HCT116 (cell line): Measurements from ENCODE around the gene TMCO4. TPM values are rescaled to one million over a fixed set of nuclear protein-coding genes. Genes with fewer than 3 reads are reported as not detected.

Experiments
- ATAC-seq: fragments of 200-7000 bp; cut with Tn5 transposase; 2 replicates; pipeline ENCODE4 v1.9.1; 2020; ENCODE audit warnings: mild to moderate bottlenecking, moderate library complexity
- BruUV-seq: library from RNA; stranded (reverse); fragments of 400-500 nt; replicated peaks from 2 replicates; lab custom pipeline; 2021; lab: Mats Ljungman, UMichigan
- CTCF ChIA-PET: fragments of 300-600 bp; sonication (Branson Sonifier 250); formaldehyde crosslinking; loops from one replicate; lab custom pipeline; 2021; ENCODE audit warnings: antibody characterized with exemption; lab: Charles Lee
- POLR2A ChIA-PET: fragments of 300-600, 350-600 bp; sonication (Branson Sonifier 250); formaldehyde crosslinking; loops from one replicate; lab custom pipeline; 2021; ENCODE audit warnings: antibody characterized with exemption; lab: Charles Lee
- RAD21 ChIA-PET, 2 experiments: fragments of 300-600 bp; sonication (Branson Sonifier 250); formaldehyde crosslinking; loops; one replicate each; lab custom pipeline; 2023; ENCODE audit warnings: low total read pairs in 2 of 2; ENCODE audit not compliant: uncharacterized antibody in 2 of 2, unreplicated experiment in 2 of 2, low non-redundant PET in 1 of 2; lab: Charles Lee
- DNase-seq: peaks from one replicate; pipeline ENCODE4 v3.0.0-alpha.2; 2010; ENCODE audit warnings: low read depth, low spot score
- H2AFZ ChIP-seq: fragments of 200-600 bp; shearing (Covaris generic), sonication (generic); 2 replicates; pipeline ENCODE4 v1.6.1; 2017; ENCODE audit warnings: low read depth, mixed run types, mixed read lengths, antibody characterized with exemption, low read length; ENCODE audit not compliant: poor library complexity, severe bottlenecking
- H3K27ac ChIP-seq: 2 replicates; pipeline ENCODE4 v1.5.1; 2012; ENCODE audit warnings: low read depth, low read length
- H3K27me3 ChIP-seq: fragments of 200-600 bp; sonication (generic); 2 replicates; pipeline ENCODE4 v1.6.1; 2016; ENCODE audit warnings: mixed run types, low read length, mixed read lengths; ENCODE audit not compliant: insufficient read depth
- H3K36me3 ChIP-seq, 2 experiments: fragments of 200-500 bp in 1 of 2; fragments of 200-600 bp in 1 of 2; sonication (Bioruptor generic) in 1 of 2; sonication (generic) in 1 of 2; 2 replicates each; pipeline versions ENCODE4 v1.5.1 to v1.6.1; 2014 to 2016; ENCODE audit warnings: low read length in 2 of 2, inconsistent platforms in 1 of 2, mixed read lengths in 1 of 2, mixed run types in 1 of 2; ENCODE audit not compliant: insufficient read depth in 2 of 2, control insufficient read depth in 1 of 2
- H3K4me1 ChIP-seq, 2 experiments: fragments of 200-600 bp in 1 of 2; sonication (generic) in 1 of 2; 2 replicates each; pipeline versions ENCODE4 v1.5.1 to v1.6.1; 2012 to 2017; ENCODE audit warnings: low read length in 2 of 2, inconsistent platforms in 1 of 2, mild to moderate bottlenecking in 1 of 2, mixed read lengths in 1 of 2, mixed run types in 1 of 2, moderate library complexity in 1 of 2; ENCODE audit not compliant: insufficient read depth in 2 of 2, control insufficient read depth in 1 of 2
- H3K4me2 ChIP-seq: fragments of 200-600 bp; sonication (generic); 2 replicates; pipeline ENCODE4 v1.6.1; 2017; ENCODE audit warnings: mixed run types, low read length, mixed read lengths
- H3K4me3 ChIP-seq, 2 experiments: fragments of 200-600 bp in 1 of 2; sonication (generic) in 1 of 2; replicated peaks in 1 of 2; 2 replicates each; pipeline ENCODE4 v1.5.1; 2011 to 2016; ENCODE audit warnings: low read length in 2 of 2, control low read depth in 1 of 2, low read depth in 1 of 2, mild to moderate bottlenecking in 1 of 2, mixed read lengths in 1 of 2, mixed run types in 1 of 2
- H3K79me2 ChIP-seq: fragments of 200-600 bp; sonication (generic); 2 replicates; pipeline ENCODE4 v1.6.1; 2017; ENCODE audit warnings: mild to moderate bottlenecking, mixed run types, low read length, moderate library complexity, mixed read lengths; ENCODE audit not compliant: insufficient read depth
- H3K9ac ChIP-seq: fragments of 200-600 bp; sonication (generic); 2 replicates; pipeline ENCODE4 v1.6.1; 2016; ENCODE audit warnings: low read length, mixed read lengths
- H3K9me2 ChIP-seq: fragments of 200-600 bp; sonication (generic), shearing (Covaris generic); 2 replicates; pipeline ENCODE4 v1.6.1; 2017; ENCODE audit warnings: mixed run types, mild to moderate bottlenecking, moderate library complexity; ENCODE audit not compliant: insufficient read depth
- H3K9me3 ChIP-seq, 2 experiments: fragments of 200-500 bp in 1 of 2; fragments of 200-600 bp in 1 of 2; sonication (Bioruptor generic) in 1 of 2; sonication (generic) in 1 of 2; 2 replicates each; pipeline ENCODE4 v1.6.1; 2014 to 2017; ENCODE audit warnings: low read length in 2 of 2, mixed read lengths in 2 of 2, inconsistent platforms in 1 of 2, low read depth in 1 of 2, mild to moderate bottlenecking in 1 of 2, mixed run types in 1 of 2, moderate library complexity in 1 of 2; ENCODE audit not compliant: control insufficient read depth in 1 of 2, insufficient read depth in 1 of 2
- H4K20me1 ChIP-seq: fragments of 200-600 bp; sonication (generic), shearing (Covaris generic); 2 replicates; pipeline ENCODE4 v1.6.1; 2017; ENCODE audit warnings: mixed run types, mild to moderate bottlenecking, moderate library complexity; ENCODE audit not compliant: insufficient read depth
- CBX3 ChIP-seq: IDR thresholded peaks from 2 replicates; pipeline ENCODE4 v1.6.1; 2012; ENCODE audit warnings: low read depth
- CEBPB ChIP-seq: IDR thresholded peaks from 2 replicates; pipeline ENCODE4 v1.6.1; 2012; ENCODE audit warnings: low read depth
- EGR1 ChIP-seq: IDR thresholded peaks from 2 replicates; pipeline ENCODE4 v1.6.1; 2012; ENCODE audit warnings: low read depth
- ELF1 ChIP-seq: IDR thresholded peaks from 2 replicates; pipeline ENCODE4 v1.6.1; 2012; ENCODE audit warnings: low read depth, borderline replicate concordance
- EZH2 ChIP-seq: fragments of 200-600 bp; sonication (generic); IDR thresholded peaks from 2 replicates; pipeline ENCODE4 v1.6.1; 2017; ENCODE audit warnings: antibody characterized with exemption, mixed run types
- EZH2phosphoT487 ChIP-seq: fragments of 200-600 bp; IDR thresholded peaks from 2 replicates; pipeline ENCODE4 v1.6.1; 2018; ENCODE audit warnings: antibody characterized with exemption, borderline replicate concordance
- FOSL1 ChIP-seq: IDR thresholded peaks from 2 replicates; pipeline ENCODE4 v1.6.1; 2012; ENCODE audit warnings: low read depth
- SP1 ChIP-seq: IDR thresholded peaks from 2 replicates; pipeline ENCODE4 v1.6.1; 2012; ENCODE audit warnings: low read depth
- SRF ChIP-seq: IDR thresholded peaks from 2 replicates; pipeline ENCODE4 v1.6.1; 2012; ENCODE audit warnings: low read depth
- YY1 ChIP-seq: IDR thresholded peaks from 2 replicates; pipeline ENCODE4 v1.6.1; 2011; ENCODE audit warnings: low read length, low read depth, moderate library complexity, mild to moderate bottlenecking; ENCODE audit not compliant: insufficient replicate concordance; ENCODE audit errors: extremely low read depth
- ZFX ChIP-seq: fragments of 450-650 bp; IDR thresholded peaks from 2 replicates; pipeline ENCODE4 v1.6.1; 2017
- ZNF274 ChIP-seq: fragments of 200-500 bp; sonication (Bioruptor generic); IDR thresholded peaks from 2 replicates; pipeline ENCODE4 v1.6.1; 2014; ENCODE audit warnings: mild to moderate bottlenecking, low read depth, low read length, inconsistent platforms
- intact Hi-C: fragments of 100-400 bp; cut with micrococcal nuclease; formaldehyde crosslinking; loops from 2 replicates; pipeline ENCODE4 v1.10.0; 2022
- total RNA-seq: library from RNA; stranded (reverse); gene quantifications from one replicate; pipeline ENCODE4 v1.2.1, GENCODE V29; 2021; ENCODE audit not compliant: unreplicated experiment
- TF ChIP-seq, protein P1 (sequence below): IDR thresholded peaks from 2 replicates; pipeline ENCODE4 v1.6.1; 2011; ENCODE audit warnings: mild to moderate bottlenecking, low read length, moderate library complexity; ENCODE audit not compliant: insufficient replicate concordance; ENCODE audit errors: extremely low read depth
- TF ChIP-seq, protein P2 (sequence below), 3 experiments: fragments of 200-600 bp in 1 of 3; sonication (generic) in 1 of 3; IDR thresholded peaks in 2 of 3; conservative IDR thresholded peaks in 1 of 3; 2 replicates each; pipeline ENCODE4 v1.5.1; 2012 to 2017; ENCODE audit warnings: low read depth in 2 of 3, low read length in 2 of 3, antibody characterized with exemption in 1 of 3, borderline replicate concordance in 1 of 3, control low read depth in 1 of 3, mild to moderate bottlenecking in 1 of 3, mixed read lengths in 1 of 3, mixed run types in 1 of 3, moderate library complexity in 1 of 3; ENCODE audit not compliant: insufficient read depth in 1 of 3
- TF ChIP-seq, protein P3 (sequence below): IDR thresholded peaks from 2 replicates; pipeline ENCODE4 v1.6.1; 2012
- TF ChIP-seq, protein P4 (sequence below): IDR thresholded peaks from 2 replicates; pipeline ENCODE4 v1.6.1; 2012

Gene TMCO4
- total RNA-seq, 1 experiment from 2014 or later: 12.7 TPM

DNA sequence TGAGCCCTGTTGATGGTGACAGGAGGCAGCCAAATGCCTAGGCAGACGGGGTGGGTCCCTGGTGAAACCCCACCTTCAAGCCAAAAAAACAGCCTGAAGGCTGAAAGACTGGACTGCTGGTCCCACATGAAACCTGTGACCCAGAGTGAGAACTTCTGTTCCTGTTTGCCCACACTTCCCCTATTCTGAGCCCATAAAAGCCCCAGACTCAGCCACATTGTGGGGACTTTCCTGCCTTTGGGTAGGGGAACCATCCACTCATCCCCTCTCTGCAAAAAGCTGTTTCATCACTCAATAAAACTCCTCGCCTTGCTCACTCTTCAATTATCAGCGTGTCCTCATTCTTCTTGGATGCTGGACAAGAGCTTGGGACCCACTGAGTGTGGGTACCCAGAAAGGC, 109.9 kb downstream of the TMCO4 start:
- POLR2A ChIA-PET: interaction anchor here (0.7 kb wide), 1 partner anchor 13 kb away, joined by 3 read pairs; no protein-coding TSS in a partner anchor

More for the DNA sequence above, 109.9 kb downstream of the TMCO4 start:
- intact Hi-C loops: no loop called here
- no peak overlapping the region for H3K4me2 ChIP-seq
- no peak overlapping the region for H3K27ac ChIP-seq
- H3K4me1 ChIP-seq: no peaks in the 10 kb centered on the region
- DNase-seq (no peak), ATAC-seq (no peak)
- H4K20me1 ChIP-seq: no peaks in the 10 kb centered on the region
- no peaks in the 10 kb centered on the region for H3K9me3 ChIP-seq
- TF ChIP-seq ELF1 (no peak), SRF (no peak), CEBPB (no peak), CBX3 (no peak), EZH2 (no peak), SP1 (no peak), EGR1 (no peak), FOSL1 (no peak), EZH2phosphoT487 (no peak), ZFX (no peak), YY1 (no peak), ZNF274 (no peak)
- TF ChIP-seq, protein P1, sequence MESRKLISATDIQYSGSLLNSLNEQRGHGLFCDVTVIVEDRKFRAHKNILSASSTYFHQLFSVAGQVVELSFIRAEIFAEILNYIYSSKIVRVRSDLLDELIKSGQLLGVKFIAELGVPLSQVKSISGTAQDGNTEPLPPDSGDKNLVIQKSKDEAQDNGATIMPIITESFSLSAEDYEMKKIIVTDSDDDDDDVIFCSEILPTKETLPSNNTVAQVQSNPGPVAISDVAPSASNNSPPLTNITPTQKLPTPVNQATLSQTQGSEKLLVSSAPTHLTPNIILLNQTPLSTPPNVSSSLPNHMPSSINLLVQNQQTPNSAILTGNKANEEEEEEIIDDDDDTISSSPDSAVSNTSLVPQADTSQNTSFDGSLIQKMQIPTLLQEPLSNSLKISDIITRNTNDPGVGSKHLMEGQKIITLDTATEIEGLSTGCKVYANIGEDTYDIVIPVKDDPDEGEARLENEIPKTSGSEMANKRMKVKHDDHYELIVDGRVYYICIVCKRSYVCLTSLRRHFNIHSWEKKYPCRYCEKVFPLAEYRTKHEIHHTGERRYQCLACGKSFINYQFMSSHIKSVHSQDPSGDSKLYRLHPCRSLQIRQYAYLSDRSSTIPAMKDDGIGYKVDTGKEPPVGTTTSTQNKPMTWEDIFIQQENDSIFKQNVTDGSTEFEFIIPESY: no peak
- TF ChIP-seq, protein P2, sequence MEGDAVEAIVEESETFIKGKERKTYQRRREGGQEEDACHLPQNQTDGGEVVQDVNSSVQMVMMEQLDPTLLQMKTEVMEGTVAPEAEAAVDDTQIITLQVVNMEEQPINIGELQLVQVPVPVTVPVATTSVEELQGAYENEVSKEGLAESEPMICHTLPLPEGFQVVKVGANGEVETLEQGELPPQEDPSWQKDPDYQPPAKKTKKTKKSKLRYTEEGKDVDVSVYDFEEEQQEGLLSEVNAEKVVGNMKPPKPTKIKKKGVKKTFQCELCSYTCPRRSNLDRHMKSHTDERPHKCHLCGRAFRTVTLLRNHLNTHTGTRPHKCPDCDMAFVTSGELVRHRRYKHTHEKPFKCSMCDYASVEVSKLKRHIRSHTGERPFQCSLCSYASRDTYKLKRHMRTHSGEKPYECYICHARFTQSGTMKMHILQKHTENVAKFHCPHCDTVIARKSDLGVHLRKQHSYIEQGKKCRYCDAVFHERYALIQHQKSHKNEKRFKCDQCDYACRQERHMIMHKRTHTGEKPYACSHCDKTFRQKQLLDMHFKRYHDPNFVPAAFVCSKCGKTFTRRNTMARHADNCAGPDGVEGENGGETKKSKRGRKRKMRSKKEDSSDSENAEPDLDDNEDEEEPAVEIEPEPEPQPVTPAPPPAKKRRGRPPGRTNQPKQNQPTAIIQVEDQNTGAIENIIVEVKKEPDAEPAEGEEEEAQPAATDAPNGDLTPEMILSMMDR (IDR thresholded peaks at IDR 0.05 in 2 of 3, conservative IDR thresholded peaks at IDR 0.05 in 1 of 3; ENCODE audit: borderline replicate concordance in 1 of 3, insufficient read depth in 1 of 3, low read depth in 2 of 3, low read length in 2 of 3): no peak
- TF ChIP-seq, protein P3, sequence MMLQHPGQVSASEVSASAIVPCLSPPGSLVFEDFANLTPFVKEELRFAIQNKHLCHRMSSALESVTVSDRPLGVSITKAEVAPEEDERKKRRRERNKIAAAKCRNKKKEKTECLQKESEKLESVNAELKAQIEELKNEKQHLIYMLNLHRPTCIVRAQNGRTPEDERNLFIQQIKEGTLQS: no peak
- TF ChIP-seq, protein P4, sequence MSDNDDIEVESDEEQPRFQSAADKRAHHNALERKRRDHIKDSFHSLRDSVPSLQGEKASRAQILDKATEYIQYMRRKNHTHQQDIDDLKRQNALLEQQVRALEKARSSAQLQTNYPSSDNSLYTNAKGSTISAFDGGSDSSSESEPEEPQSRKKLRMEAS: no peak
- CTCF ChIA-PET: interaction anchor here (0.8 kb wide), 1 partner anchor 26 kb away, joined by 3 read pairs; no protein-coding TSS in a partner anchor
- H3K9me2 ChIP-seq: no peaks in the 10 kb centered on the region
- no peaks in the 10 kb centered on the region for H3K36me3 ChIP-seq
- RAD21 ChIA-PET: no interaction called here
- BruUV-seq: no TSS peak
- H3K9ac ChIP-seq: no peak overlapping the region
- H3K79me2 ChIP-seq: no peaks in the 10 kb centered on the region
- no peaks in the 10 kb centered on the region for H3K27me3 ChIP-seq
- H3K4me3 ChIP-seq: no peak overlapping the region
- no peak overlapping the region for H2AFZ ChIP-seq
